GM12878 (cell line): ENCODE results near the gene CCDC181. TPM values are rescaled to one million over a fixed set of nuclear protein-coding genes. Genes with fewer than 3 reads are reported as not detected.

Experiments
- ATAC-seq: fragments of 200-7000 bp; cut with Tn5 transposase; 3 replicates; pipeline ENCODE4 v1.9.1; 2020; ENCODE audit warnings: mild to moderate bottlenecking, moderate library complexity
- BruUV-seq: library from RNA; stranded (reverse); fragments of 400-500 nt; replicated peaks from 2 replicates; lab custom pipeline; 2021; lab: Mats Ljungman, UMichigan
- CTCF ChIA-PET: fragments of 300-600 bp; sonication (Branson Sonifier 250); formaldehyde crosslinking; extraction: SDS; loops from one replicate; lab custom pipeline; 2021; ENCODE audit warnings: inconsistent platforms; lab: Yijun Ruan, JAX
- POLR2A ChIA-PET: fragments of 350-600 bp; formaldehyde crosslinking; extraction: SDS; loops from one replicate; lab custom pipeline; 2021; ENCODE audit warnings: inconsistent platforms; lab: Charles Lee
- RAD21 ChIA-PET: fragments of 300-600 bp; sonication (Branson Sonifier 250); formaldehyde crosslinking; loops from one replicate; lab custom pipeline; 2023; ENCODE audit warnings: antibody characterized with exemption; ENCODE audit not compliant: unreplicated experiment; lab: Charles Lee
- SMC1A ChIA-PET: fragments of 300-600 bp; sonication (Branson Sonifier 250); formaldehyde crosslinking; loops from one replicate; lab custom pipeline; 2023; ENCODE audit not compliant: unreplicated experiment, uncharacterized antibody; lab: Charles Lee
- DNase-seq: peaks from one replicate; pipeline ENCODE4 v3.0.0-alpha.2; 2011; ENCODE audit warnings: low read depth, low spot score
- FAIRE-seq: peaks from 3 replicates; lab custom pipeline; 2011; peaks lifted over from hg19 to GRCh38; lab: Jason Lieb, UNC
- H2AFZ ChIP-seq: 2 replicates; pipeline ENCODE4 v1.6.0; 2011; ENCODE audit warnings: low read depth, low read length, control low read depth; ENCODE audit not compliant: control insufficient read depth
- H3K27ac ChIP-seq: 2 replicates; pipeline ENCODE4 v1.5.1; 2011; ENCODE audit warnings: control low read depth; ENCODE audit not compliant: control insufficient read depth, insufficient read depth
- H3K27me3 ChIP-seq, 2 experiments: replicated peaks in 1 of 2; 2 replicates each; pipeline versions ENCODE4 v1.6.0 to v1.6.1; 2011; ENCODE audit warnings: low read length in 1 of 2; ENCODE audit not compliant: control insufficient read depth in 2 of 2, insufficient read depth in 2 of 2
- H3K36me3 ChIP-seq, 2 experiments: 2 replicates each; pipeline ENCODE4 v1.5.1; 2011; ENCODE audit warnings: low read length in 1 of 2; ENCODE audit not compliant: control insufficient read depth in 2 of 2, insufficient read depth in 2 of 2
- H3K4me1 ChIP-seq: 2 replicates; pipeline ENCODE4 v1.6.1; 2011; ENCODE audit warnings: mild to moderate bottlenecking, low read length, moderate library complexity, mixed read lengths; ENCODE audit not compliant: control insufficient read depth, insufficient read depth
- H3K4me2 ChIP-seq: 2 replicates; pipeline ENCODE4 v1.6.0; 2011; ENCODE audit warnings: control low read depth; ENCODE audit not compliant: control insufficient read depth, insufficient read depth
- H3K4me3 ChIP-seq: fragments of 200-600 bp; sonication (generic); 2 replicates; pipeline ENCODE4 v1.5.1; 2016
- H3K79me2 ChIP-seq: 2 replicates; pipeline ENCODE4 v1.6.0; 2011; ENCODE audit warnings: low read length; ENCODE audit not compliant: control insufficient read depth, insufficient read depth
- H3K9ac ChIP-seq: 2 replicates; pipeline ENCODE4 v1.8.0; 2011; ENCODE audit warnings: low read length, control low read depth, mixed read lengths; ENCODE audit not compliant: control insufficient read depth, insufficient read depth
- H3K9me3 ChIP-seq: replicated peaks from 3 replicates; pipeline ENCODE4 v1.5.1; 2011; ENCODE audit warnings: mild to moderate bottlenecking, low read length; ENCODE audit not compliant: control insufficient read depth, insufficient read depth
- H4K20me1 ChIP-seq: 2 replicates; pipeline ENCODE4 v1.6.0; 2011; ENCODE audit not compliant: control insufficient read depth, insufficient read depth
- PML ChIP-seq: IDR thresholded peaks from 2 replicates; pipeline ENCODE4 v1.6.1; 2012; ENCODE audit warnings: low read length, inconsistent platforms
- POLR2A ChIP-seq: IDR thresholded peaks from 2 replicates; pipeline ENCODE4 v1.6.1; 2011; ENCODE audit warnings: low read depth, mild to moderate bottlenecking, low read length
- TBL1XR1 ChIP-seq: IDR thresholded peaks from 2 replicates; pipeline ENCODE4 v1.6.1; 2012; ENCODE audit warnings: low read depth, low read length, improper control_type of control experiment
- WGBS: methylation state at CpG from one replicate; pipeline ENCODE4 v1.1.6; 2016; ENCODE audit warnings: low lambda C conversion rate; ENCODE audit not compliant: insufficient replicate concordance, insufficient coverage; ENCODE audit errors: missing lambda C conversion rate; 5-methylcytosine and 5-hydroxymethylcytosine counted together
- in situ Hi-C: fragments of 300-500 bp; cut with MboI; formaldehyde crosslinking; loops from 9 replicates; pipeline ENCODE4 v1.14.3; 2018; ENCODE audit warnings: mixed read lengths
- intact Hi-C: fragments of 100-400 bp; cut with micrococcal nuclease; formaldehyde crosslinking; loops from one replicate; pipeline ENCODE4 v1.14.2; 2022; ENCODE audit not compliant: unreplicated experiment
- polyA plus RNA-seq, 11 experiments: library from polyadenylated mRNA; depleted of rRNA in 4 of 11; unstranded in 6 of 11; stranded (reverse) in 5 of 11; fragments of >200 nt; fragmentation: Nextera tagmentation in 4 of 11; fragmentation: Illumina TruSeq in 1 of 11; extraction: Ambion mirVana in 4 of 11; extraction: Trizol in 1 of 11; gene quantifications; 1 replicate in 1 of 11; 2 replicates in 10 of 11; pipeline versions ENCODE4 v1.2.1 to v1.2.3, GENCODE V29; 2011 to 2016; ENCODE audit warnings: inconsistent platforms in 2 of 11, missing spikeins in 2 of 11, low read depth in 1 of 11
- total RNA-seq, 4 experiments: library from RNA; depleted of rRNA in 3 of 4; stranded (reverse); fragments of >200 nt in 3 of 4; fragmentation: Illumina TruSeq in 1 of 4; extraction: Trizol in 1 of 4; gene quantifications; 2 replicates each; pipeline versions ENCODE4 v1.2.1 to v1.2.3, GENCODE V29; 2013 to 2021
- TF ChIP-seq, protein P1 (sequence below): IDR thresholded peaks from 2 replicates; pipeline ENCODE4 v1.6.1; 2012; ENCODE audit warnings: low read depth, low read length, improper control_type of control experiment

The CCDC181 gene
- total and polyA plus RNA-seq, 10 of the 15 experiments (the other 5 are each of a cell fraction or from before 2014, with no cell fraction given) = not detected

DNA sequence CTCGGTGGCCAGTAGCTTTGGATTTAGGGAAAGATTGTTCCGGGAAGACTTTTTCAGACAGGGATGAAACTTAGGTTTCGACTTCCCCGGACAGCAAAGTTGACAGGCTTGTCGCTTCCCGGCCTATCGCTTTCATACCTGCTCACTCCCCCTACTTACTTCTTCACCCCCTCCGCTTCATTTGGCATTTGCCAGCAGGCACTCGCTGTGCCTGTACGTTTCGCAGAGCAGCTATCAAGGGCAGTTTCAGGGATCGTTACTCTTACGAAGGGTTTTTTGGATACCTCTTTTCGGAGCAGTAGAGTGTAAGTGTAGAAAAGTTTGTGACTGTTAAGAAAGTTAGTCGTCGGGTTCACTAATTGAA is 58.9 kb downstream of the CCDC181 start:
- H3K4me1 ChIP-seq = peaks cover 3% of the 10 kb centered on the region; the same call in 1 of the 2 replicates
- ChIA-PET CTCF (interaction anchor here (1.5 to 2.0 kb wide), 6 partner anchors 9 to 1026 kb away, joined by 3 to 9 read pairs (median 6); no protein-coding TSS in a partner anchor), RAD21 (interaction anchor here (1.0 to 2.2 kb wide), 3 partner anchors 10 to 765 kb away, joined by 3 to 8 read pairs (median 4); no protein-coding TSS in a partner anchor), SMC1A (interaction anchor here (0.7 to 2.7 kb wide), 13 partner anchors 8 to 1025 kb away, joined by 3 to 9 read pairs (median 3); partner anchors contain the start of gene SLC19A2), POLR2A (no interaction called here)
- H2AFZ ChIP-seq = peak overlapping the region; percentile 60
- FAIRE-seq (no peak), DNase-seq (peak; percentile 4), ATAC-seq (peak; percentile 43)
- no peaks in the 10 kb centered on the region for H3K27me3 ChIP-seq
- H3K27ac ChIP-seq = peak overlapping the region; percentile 11
- BruUV-seq = TSS peak; percentile 71
- no peaks in the 10 kb centered on the region for H4K20me1 ChIP-seq
- peaks cover 0 to 7% of the 10 kb centered on the region in 2 experiments; a peak in 1 of 4 replicates for H3K36me3 ChIP-seq
- H3K4me3 ChIP-seq = peak overlapping the region; percentile 93
- H3K9ac ChIP-seq = peak overlapping the region; percentile 73
- WGBS = 3% methylated on average over 16 of the region's 16 CpGs
- peak overlapping the region; percentile 65 for H3K4me2 ChIP-seq
- in situ Hi-C loops = no loop called here
- 0 out of 2 replicates have a peak, but pooled peaks have one; percentile 50 for TF ChIP-seq PML
- no peak for TF ChIP-seq TBL1XR1
- 0 out of 2 replicates have a peak, but pooled peaks have one; percentile 31 for TF ChIP-seq POLR2A
- TF ChIP-seq, protein P1, sequence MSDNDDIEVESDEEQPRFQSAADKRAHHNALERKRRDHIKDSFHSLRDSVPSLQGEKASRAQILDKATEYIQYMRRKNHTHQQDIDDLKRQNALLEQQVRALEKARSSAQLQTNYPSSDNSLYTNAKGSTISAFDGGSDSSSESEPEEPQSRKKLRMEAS = no peak
- H3K79me2 ChIP-seq = peaks cover 10% of the 10 kb centered on the region
- intact Hi-C loops = loop anchor here (2.0 to 5.0 kb wide), 2 partner anchors 118 to 179 kb away; no protein-coding TSS in a partner anchor
- no peaks in the 10 kb centered on the region; the same call in 2 of the 3 replicates for H3K9me3 ChIP-seq
